NCI-H1436 treated with DMSO at 0.1 percent for 48 hours (cell line): ENCODE results near the gene PALLD.

ENCODE experiments used
- DNase-seq: peaks from one replicate; lab custom pipeline; 2025; lab: John Stamatoyannopoulos, UW

Gene PALLD

GRCh38 chr4:168734703-168735678 is 238.1 kb downstream of the PALLD start:
- no peak for DNase-seq

DNA sequence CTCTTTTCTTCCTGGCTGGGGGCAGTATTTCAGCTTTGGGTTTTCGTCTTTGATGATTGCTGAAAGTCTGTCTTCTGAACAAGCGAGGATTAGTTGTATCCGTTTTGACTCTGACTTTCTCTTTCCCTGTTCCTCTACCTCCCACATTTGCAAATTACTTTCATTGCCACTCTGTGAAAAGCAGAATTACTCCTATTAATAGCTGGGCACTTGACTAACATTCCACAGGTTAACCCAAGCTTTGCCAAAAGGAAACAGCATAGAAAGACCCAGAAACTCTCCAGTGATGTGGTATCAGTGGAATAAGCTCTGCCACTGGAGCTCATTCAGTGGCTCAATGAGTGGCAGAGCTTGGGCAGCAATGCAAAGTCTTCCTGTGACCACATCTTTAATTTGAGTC is 238.9 kb downstream of the PALLD start:
- no peak for DNase-seq

- DNase-seq, result no peak
Measured at GRCh38 chr4:168736860-168737805, 240.3 kb downstream of the PALLD start.

DNA sequence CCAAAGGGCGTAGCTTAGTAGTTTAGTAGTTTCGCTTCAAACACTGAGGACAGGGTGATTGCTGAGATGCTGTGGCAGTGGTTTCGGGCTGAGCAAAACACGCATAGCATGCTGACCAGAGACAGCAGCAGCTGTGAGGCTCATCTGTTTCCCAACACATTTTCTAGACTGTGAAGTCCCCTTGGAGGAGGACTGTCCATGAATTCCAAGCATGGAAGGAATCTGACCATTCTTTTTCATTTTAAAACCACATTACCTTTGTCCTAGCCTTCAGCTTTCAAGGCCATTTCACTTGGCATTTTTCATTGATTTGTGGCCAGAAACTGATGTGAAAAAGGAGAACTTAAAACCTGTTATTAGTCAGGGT is 240.9 kb downstream of the PALLD start:
- no peak for DNase-seq

DNA sequence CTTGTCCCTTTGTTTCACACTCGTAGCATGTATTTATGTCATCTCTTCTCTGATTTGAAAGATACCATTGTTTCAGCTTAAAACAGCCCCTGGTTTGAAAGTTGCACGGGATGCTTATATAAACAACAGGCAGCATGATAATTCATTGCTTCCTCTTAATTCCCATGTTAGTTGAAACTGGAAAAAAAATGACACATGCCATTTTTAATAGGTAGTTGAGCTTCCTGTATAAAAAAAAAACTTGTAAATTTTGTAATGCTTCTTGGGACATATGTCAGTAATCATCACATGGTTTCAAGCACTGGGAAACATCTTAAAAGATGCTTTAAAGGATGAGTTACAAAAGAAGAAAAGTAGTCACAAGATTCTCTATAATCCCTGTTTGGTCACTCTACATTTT is 243.0 kb downstream of the PALLD start:
- no peak for DNase-seq

- DNase-seq, result no peak
Measured at GRCh38 chr4:168740691-168741090, 243.8 kb downstream of the PALLD start.

GRCh38 chr4:168741281-168742173 is 244.7 kb downstream of the PALLD start:
- DNase-seq, result no peak

DNA sequence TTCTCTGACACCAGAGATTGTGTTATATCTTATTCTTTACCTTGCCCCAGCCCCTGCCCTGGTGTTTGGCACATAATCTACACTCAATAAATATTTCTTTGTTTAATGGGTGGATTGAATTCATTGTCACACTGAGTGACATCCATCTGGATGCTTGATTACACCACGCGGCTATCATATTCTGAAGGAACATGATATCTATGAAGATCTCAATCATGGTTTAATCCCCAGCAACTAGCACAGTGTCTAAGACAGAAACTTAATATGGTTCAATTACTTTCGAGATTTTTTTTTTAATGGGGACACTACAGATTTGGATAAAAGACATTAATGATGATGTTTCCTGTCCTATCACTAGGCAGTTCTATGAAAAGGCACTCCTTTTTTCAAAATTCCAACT is 246.3 kb downstream of the PALLD start:
- DNase-seq, result no peak

GRCh38 chr4:168743601-168744000 is 246.7 kb downstream of the PALLD start:
- no peak for DNase-seq

DNA sequence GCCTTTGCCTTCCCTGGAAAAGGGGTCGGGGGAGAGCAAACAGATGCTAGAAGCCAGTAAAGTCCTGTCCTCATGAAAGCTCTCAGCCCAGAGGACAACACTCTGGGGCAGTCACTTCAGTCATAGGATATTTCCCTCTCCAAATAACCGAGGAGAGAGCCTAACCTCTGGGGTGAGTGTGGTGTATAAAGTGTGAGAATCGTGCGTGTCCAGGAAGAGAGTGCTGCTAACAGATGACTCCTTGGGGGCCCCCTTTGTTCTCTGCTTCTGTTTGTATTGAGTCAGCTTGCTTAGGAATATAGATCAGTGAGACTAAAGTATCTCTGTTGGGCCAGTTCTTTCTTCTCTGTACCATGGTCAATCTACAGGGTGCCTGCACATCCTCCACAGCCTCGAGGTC is 247.2 kb downstream of the PALLD start:
- DNase-seq, result no peak

DNA sequence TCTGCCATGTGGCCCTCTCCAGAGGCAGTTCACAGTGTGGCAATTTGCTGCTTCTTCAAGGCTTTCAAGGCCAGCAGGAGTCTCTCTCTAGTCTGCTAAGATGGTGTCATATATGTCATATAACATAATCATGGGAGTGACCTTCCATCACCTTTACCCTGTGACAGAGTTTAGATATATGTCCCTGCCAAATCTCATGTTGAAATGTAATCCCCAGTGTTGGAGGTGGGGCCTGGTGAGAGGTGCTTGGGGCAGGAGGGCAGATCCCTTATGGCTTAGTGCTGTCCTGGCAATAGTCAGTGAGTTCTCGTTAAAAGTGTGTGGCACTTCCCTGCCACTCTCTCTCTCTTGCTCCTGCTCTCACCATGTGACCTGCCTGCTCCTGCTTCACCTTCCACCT is 252.0 kb downstream of the PALLD start:
- DNase-seq, result no peak

- no peak for DNase-seq
Measured at GRCh38 chr4:168751263-168752225, 254.7 kb downstream of the PALLD start.

- no peak for DNase-seq
Measured at GRCh38 chr4:168755598-168756477, 259.0 kb downstream of the PALLD start.

DNA sequence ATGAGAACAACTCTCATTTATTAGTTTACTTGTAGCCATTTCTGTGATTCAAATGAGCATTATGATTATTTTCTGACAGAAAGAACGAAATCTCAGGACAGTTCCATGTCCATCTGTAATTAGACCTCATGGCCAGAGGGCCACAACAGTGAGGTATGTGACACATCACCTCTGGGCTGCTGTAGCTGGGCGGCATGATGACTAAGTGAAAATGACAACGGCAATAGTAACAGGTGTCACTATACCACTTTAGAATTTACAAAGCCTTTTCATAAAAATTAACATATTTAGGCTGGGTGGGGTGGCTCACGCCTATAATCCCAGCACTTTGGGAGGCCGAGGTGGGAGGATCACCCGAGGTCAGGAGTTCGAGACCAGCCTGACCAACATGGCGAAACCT is 260.6 kb downstream of the PALLD start:
- DNase-seq, result no peak

DNA sequence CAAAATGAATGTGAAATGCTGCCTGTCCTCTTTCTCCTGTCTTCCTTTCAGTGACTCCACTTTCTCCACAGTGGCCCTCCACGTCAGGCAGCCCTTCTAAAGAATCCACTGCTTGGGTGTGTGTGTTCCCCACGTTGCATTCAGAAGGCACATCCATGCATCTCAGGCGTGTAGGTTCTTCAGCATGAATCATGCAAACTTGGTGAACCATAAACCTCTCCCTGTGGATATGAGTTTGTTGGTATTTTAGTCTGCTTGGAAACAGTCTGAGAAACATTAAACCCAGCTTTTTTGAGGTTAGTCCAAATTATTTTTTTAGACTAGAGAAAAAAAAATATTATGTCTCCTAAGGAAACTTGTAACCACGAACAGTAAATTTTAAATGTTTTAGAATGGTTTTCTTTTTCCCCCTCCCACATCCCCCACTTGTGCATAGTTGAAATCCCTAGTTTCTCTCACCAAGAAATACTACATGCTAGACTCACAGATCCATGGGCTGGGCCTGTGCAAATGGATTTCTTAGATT is 261.6 kb downstream of the PALLD start:
- no peak for DNase-seq

- DNase-seq, result no peak
Measured at GRCh38 chr4:168759321-168759720, 262.5 kb downstream of the PALLD start.

DNA sequence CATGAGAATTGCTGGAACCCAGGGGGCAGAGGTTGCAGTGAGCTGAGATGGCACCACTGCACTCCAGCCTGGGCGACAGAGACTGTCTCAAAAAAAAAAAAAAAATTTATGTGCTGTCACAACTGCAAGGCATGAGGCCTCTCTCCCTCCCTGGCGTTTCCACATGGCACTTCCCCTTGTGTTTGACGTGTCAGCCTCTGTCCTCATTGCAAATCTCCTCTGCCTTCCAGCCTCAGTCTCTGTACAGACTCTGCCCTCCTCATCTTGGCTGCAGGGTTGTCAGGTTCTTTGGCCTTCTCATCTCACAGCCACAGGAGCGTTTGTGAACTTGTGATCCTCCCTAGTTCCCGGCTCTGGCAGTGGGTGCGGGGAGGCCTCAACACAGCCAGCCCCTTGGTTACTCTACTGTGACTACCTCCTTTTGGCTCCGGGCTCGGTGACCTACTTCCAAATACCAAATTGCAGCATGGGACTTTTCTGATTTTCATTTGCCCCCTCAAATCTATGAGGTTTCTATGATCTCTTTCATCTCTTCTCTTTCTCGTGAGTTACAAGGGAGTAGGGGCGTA is 263.2 kb downstream of the PALLD start:
- DNase-seq, result no peak

DNA sequence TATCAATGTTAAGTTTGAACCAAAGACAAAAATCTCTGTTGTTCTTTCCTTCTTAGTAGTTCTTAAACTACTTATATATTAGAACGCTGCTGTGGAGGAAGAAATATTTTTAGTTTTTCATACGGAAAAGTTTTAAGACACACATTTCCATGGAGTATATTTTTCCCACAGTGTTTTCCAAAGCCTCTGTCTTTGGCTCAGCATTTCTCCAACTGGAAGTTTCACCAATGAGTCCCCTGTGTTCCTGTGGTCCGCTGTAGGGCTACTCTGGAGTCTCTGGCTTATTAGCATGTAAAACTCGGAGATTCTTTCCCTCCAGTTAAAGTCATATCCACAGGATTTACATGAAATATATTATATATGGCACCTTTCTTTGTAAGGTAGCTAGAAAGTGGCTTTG is 264.2 kb downstream of the PALLD start:
- no peak for DNase-seq

- DNase-seq, result no peak
Measured at GRCh38 chr4:168765322-168765721, 268.5 kb downstream of the PALLD start.
